ENCODE data around the gene BANK1.

GRCh38 chr4:101914761-101915160 lies 124.2 kb downstream of the BANK1 start:
- no peak for TF ChIP-seq CTCF (IDR thresholded peaks at IDR 0.05)
- no peak for TF ChIP-seq POLR2AphosphoS5 (IDR thresholded peaks at IDR 0.05; ENCODE audit: low read depth, low read length)
- no peak for TF ChIP-seq TCF7L2 (IDR thresholded peaks at IDR 0.05; ENCODE audit: low read depth, low read length)

Measured in Panc1 (cell line).